SK-N-SH treated with all-trans-retinoic acid at 6 μM for 48 hours (cell line): Measurements from ENCODE around the gene CCP110.

Experiments used
- ATAC-seq: fragments of 200-7000 bp; cut with Tn5 transposase; 3 replicates; pipeline ENCODE4 v1.9.1; 2020; ENCODE audit warnings: mild to moderate bottlenecking, moderate library complexity
- BACH2 ChIP-seq: fragments of 250-450 bp; sonication (Bioruptor Pico); IDR thresholded peaks from 2 replicates; pipeline ENCODE4 v1.9.0; 2021; ENCODE audit warnings: mild to moderate bottlenecking, borderline replicate concordance
- CREB5 ChIP-seq: fragments of 250-450 bp; sonication (Bioruptor Pico); IDR thresholded peaks from 2 replicates; pipeline ENCODE4 v1.5.1; 2020; ENCODE audit warnings: low read depth, mild to moderate bottlenecking, moderate library complexity
- CSDC2 ChIP-seq: fragments of 250-450 bp; sonication (Bioruptor Pico); IDR thresholded peaks from 2 replicates; pipeline ENCODE4 v1.5.0; 2020; ENCODE audit warnings: mild to moderate bottlenecking, moderate library complexity
- CSRNP3 ChIP-seq: fragments of 250-450 bp; sonication (Bioruptor Pico); IDR thresholded peaks from 2 replicates; pipeline ENCODE4 v1.5.1; 2021; ENCODE audit warnings: mild to moderate bottlenecking, moderate library complexity
- GLIS3 ChIP-seq: fragments of 250-450 bp; sonication (Bioruptor Pico); IDR thresholded peaks from 2 replicates; pipeline ENCODE4 v1.5.0; 2020; ENCODE audit warnings: mild to moderate bottlenecking, moderate library complexity
- ISL1 ChIP-seq: fragments of 250-450 bp; sonication (Bioruptor Pico); IDR thresholded peaks from 2 replicates; pipeline ENCODE4 v2.1.2; 2022; ENCODE audit warnings: mild to moderate bottlenecking, moderate library complexity
- OSR1 ChIP-seq: fragments of 250-450 bp; sonication (Bioruptor Pico); IDR thresholded peaks from 2 replicates; pipeline ENCODE4 v1.8.0; 2022; ENCODE audit warnings: moderate library complexity, mild to moderate bottlenecking, inconsistent platforms
- PATZ1 ChIP-seq: fragments of 250-450 bp; sonication (Bioruptor Pico); IDR thresholded peaks from 2 replicates; pipeline ENCODE4 v1.8.0; 2020; ENCODE audit warnings: mild to moderate bottlenecking, moderate library complexity, borderline replicate concordance
- POU6F1 ChIP-seq: fragments of 250-450 bp; sonication (Bioruptor Pico); IDR thresholded peaks from 2 replicates; pipeline ENCODE4 v1.8.0; 2021; ENCODE audit warnings: low read depth, mild to moderate bottlenecking, moderate library complexity, borderline replicate concordance
- PPARA ChIP-seq: fragments of 250-450 bp; sonication (Bioruptor Pico); IDR thresholded peaks from 2 replicates; pipeline ENCODE4 v1.5.0; 2020; ENCODE audit warnings: mild to moderate bottlenecking, borderline replicate concordance
- RARB ChIP-seq: fragments of 250-450 bp; sonication (Bioruptor Pico); IDR thresholded peaks from 2 replicates; pipeline ENCODE4 v1.8.0; 2021; ENCODE audit warnings: mild to moderate bottlenecking, moderate library complexity
- SNAI2 ChIP-seq: fragments of 250-450 bp; sonication (Bioruptor Pico); IDR thresholded peaks from 2 replicates; pipeline ENCODE4 v1.5.0; 2020; ENCODE audit warnings: mild to moderate bottlenecking, moderate library complexity
- TCF4 ChIP-seq: fragments of 250-450 bp; sonication (Bioruptor Pico); IDR thresholded peaks from 2 replicates; pipeline ENCODE4 v1.8.0; 2021; ENCODE audit warnings: mild to moderate bottlenecking, moderate library complexity, borderline replicate concordance
- TOX ChIP-seq: fragments of 250-450 bp; sonication (Bioruptor Pico); IDR thresholded peaks from 2 replicates; pipeline ENCODE4 v1.8.0; 2021; ENCODE audit warnings: mild to moderate bottlenecking, moderate library complexity, borderline replicate concordance
- TSHZ2 ChIP-seq: fragments of 250-450 bp; sonication (Bioruptor Pico); IDR thresholded peaks from 2 replicates; pipeline ENCODE4 v1.5.0; 2020; ENCODE audit warnings: mild to moderate bottlenecking, moderate library complexity
- ZC3H10 ChIP-seq: fragments of 250-450 bp; sonication (Bioruptor Pico); IDR thresholded peaks from 2 replicates; pipeline ENCODE4 v1.5.1; 2021; ENCODE audit warnings: mild to moderate bottlenecking, moderate library complexity
- ZFP3 ChIP-seq: fragments of 250-450 bp; sonication (Bioruptor Pico); IDR thresholded peaks from 2 replicates; pipeline ENCODE4 v1.5.0; 2020; ENCODE audit warnings: mild to moderate bottlenecking, moderate library complexity
- ZFP30 ChIP-seq: fragments of 450-650 bp; formaldehyde crosslinking; IDR thresholded peaks from 2 replicates; pipeline ENCODE4 v1.5.0; 2022; ENCODE audit warnings: mild to moderate bottlenecking, moderate library complexity
- ZNF565 ChIP-seq: fragments of 450-650 bp; formaldehyde crosslinking; conservative IDR thresholded peaks from 2 replicates; pipeline ENCODE4 v1.5.0; 2020; ENCODE audit warnings: low read depth, mild to moderate bottlenecking, moderate library complexity
- ZNF70 ChIP-seq: fragments of 450-650 bp; formaldehyde crosslinking; IDR thresholded peaks from 2 replicates; pipeline ENCODE4 v1.5.0; 2020; ENCODE audit warnings: mild to moderate bottlenecking, moderate library complexity
- ZNF8 ChIP-seq: fragments of 450-650 bp; formaldehyde crosslinking; IDR thresholded peaks from 2 replicates; pipeline ENCODE4 v1.5.0; 2020; ENCODE audit warnings: mild to moderate bottlenecking, moderate library complexity

Gene CCP110

GRCh38 chr16:19497176-19497575, 26.6 kb upstream of the CCP110 start:
- no peak for ATAC-seq
- TF ChIP-seq ISL1 (CRISPR knock-in tag) (no peak), ZNF70 (CRISPR knock-in tag) (no peak)

GRCh38 chr16:19499006-19499405, 24.7 kb upstream of the CCP110 start:
- no peak for ATAC-seq
- no peak for TF ChIP-seq TSHZ2 (CRISPR knock-in tag)
- TF ChIP-seq SNAI2 (CRISPR knock-in tag), result no peak
- no peak for TF ChIP-seq RARB (CRISPR knock-in tag)
- no peak for TF ChIP-seq TOX (CRISPR knock-in tag)
- no peak for TF ChIP-seq ZNF8
- no peak for TF ChIP-seq GLIS3 (CRISPR knock-in tag)

GRCh38 chr16:19499481-19499880, 24.3 kb upstream of the CCP110 start:
- ATAC-seq, result no peak
- no peak for TF ChIP-seq CSRNP3 (CRISPR knock-in tag)
- TF ChIP-seq ZC3H10, result no peak
- TF ChIP-seq ZFP3 (CRISPR knock-in tag), result no peak
- no peak for TF ChIP-seq ZNF565 (CRISPR knock-in tag)
- no peak for TF ChIP-seq POU6F1 (CRISPR knock-in tag)
- no peak for TF ChIP-seq CSDC2 (CRISPR knock-in tag)
- no peak for TF ChIP-seq BACH2
- TF ChIP-seq GLIS3 (CRISPR knock-in tag), result no peak
- no peak for TF ChIP-seq ISL1 (CRISPR knock-in tag)
- TF ChIP-seq PPARA, result no peak
- TF ChIP-seq TCF4 (CRISPR knock-in tag), result no peak
- TF ChIP-seq CREB5 (CRISPR knock-in tag), result no peak
- no peak for TF ChIP-seq OSR1 (CRISPR knock-in tag)
- no peak for TF ChIP-seq ZNF70 (CRISPR knock-in tag)

- TF ChIP-seq SNAI2 (CRISPR knock-in tag), result no peak
- no peak for TF ChIP-seq ZC3H10
- TF ChIP-seq ZFP30, result no peak
- TF ChIP-seq PATZ1, result no peak
- no peak for TF ChIP-seq ZNF70 (CRISPR knock-in tag)
- peak; percentile 94 for ATAC-seq
These were observed 21.2 kb upstream of the CCP110 start for GRCh38 chr16:19502395-19503131.
